ENCODE results near the gene CPA4.

CPA4 gene

DNA sequence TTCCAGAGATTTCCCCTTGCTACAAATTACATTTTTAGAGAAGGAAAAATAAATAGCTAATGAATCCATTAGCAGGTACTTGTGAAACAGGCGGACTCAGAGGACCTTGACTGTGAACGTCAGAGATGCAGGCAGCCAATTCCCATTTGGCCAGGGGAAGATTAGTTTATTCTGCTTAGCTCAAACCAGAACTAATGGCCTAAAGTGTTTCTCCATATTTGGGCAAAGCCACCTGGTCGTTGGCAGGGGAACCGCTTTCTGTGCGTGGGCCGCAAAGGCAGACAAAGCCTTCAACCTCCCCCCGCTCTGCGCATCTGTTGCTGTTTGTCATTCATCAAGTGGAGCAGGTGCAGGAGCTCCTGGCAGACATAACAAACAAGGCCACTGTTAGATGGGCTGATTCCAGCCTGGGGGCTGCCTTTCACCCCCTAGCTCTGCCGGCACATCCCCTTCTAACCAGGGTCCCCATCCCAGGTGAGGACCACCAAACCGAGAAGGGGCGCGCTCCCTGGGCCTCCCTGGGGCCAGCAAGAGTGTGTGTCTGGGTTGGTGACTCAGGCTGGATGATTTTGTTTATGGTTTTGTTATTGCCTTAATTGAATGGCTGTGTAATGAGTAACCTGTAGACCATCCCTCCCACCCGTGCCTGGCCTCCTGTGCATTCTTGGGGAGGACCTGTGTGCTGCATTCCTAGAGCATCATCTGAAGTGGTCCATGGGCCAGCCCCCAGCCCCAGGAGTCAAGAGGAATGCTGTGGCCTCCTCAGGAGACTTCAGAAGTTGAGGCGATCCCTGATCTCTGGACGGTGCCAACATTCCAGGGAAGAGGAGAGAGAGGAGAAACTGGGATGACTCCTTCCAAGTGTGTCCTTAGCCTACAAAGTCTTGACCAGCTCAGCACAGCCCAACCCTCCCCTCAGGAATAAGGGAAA lies 72.8 kb downstream of the CPA4 start:
- no peak for DNase-seq (ENCODE audit: low read depth)

DNA sequence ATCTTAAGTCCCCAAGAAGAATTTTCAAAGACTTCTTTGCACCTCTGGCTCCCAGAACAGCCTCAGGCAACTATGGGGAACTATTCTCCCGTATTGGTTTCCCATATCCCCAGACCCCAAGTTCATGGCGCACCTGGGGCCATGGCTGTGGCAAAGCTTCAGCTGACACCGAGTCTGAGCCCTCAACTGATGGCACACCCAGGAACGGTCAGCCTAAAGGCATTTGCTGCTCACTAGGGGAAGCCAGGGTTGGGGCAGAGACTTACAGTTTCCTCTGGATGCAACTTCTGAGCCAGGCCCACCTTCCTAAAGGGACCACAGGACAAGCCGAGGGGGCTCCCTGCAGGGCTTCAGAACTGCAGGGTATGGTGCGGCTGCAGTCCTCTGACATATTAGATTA lies 73.6 kb downstream of the CPA4 start:
- DNase-seq (ENCODE audit: low read depth), result no peak

DNA sequence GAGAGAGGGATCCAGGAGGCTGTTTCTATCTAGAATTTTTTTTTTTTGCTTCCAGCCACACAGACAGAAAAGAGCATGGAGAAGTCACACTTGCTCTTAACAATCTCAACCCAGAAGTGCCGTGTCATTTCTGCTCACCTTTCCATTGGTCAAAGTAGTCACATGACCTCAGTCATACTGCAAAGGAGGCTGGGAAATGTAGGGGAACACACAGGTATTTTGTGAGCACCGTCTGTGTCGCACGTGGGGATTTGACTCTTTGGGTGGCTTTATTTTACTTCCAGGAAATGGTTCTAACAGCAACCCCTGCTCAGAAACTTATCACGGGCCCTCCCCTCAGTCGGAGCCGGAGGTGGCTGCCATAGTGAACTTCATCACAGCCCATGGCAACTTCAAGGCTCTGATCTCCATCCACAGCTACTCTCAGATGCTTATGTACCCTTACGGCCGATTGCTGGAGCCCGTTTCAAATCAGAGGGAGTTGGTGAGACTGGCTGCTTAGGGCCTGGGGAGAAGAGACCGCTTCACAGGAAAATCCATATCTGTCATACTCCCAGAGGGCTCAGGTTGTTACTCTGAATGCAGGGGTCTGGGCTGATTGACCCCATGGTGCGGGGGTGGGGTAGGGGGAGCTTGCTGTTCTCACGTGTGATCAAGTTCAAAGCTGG lies 74.3 kb downstream of the CPA4 start:
- DNase-seq (ENCODE audit: low read depth), result no peak

DNA sequence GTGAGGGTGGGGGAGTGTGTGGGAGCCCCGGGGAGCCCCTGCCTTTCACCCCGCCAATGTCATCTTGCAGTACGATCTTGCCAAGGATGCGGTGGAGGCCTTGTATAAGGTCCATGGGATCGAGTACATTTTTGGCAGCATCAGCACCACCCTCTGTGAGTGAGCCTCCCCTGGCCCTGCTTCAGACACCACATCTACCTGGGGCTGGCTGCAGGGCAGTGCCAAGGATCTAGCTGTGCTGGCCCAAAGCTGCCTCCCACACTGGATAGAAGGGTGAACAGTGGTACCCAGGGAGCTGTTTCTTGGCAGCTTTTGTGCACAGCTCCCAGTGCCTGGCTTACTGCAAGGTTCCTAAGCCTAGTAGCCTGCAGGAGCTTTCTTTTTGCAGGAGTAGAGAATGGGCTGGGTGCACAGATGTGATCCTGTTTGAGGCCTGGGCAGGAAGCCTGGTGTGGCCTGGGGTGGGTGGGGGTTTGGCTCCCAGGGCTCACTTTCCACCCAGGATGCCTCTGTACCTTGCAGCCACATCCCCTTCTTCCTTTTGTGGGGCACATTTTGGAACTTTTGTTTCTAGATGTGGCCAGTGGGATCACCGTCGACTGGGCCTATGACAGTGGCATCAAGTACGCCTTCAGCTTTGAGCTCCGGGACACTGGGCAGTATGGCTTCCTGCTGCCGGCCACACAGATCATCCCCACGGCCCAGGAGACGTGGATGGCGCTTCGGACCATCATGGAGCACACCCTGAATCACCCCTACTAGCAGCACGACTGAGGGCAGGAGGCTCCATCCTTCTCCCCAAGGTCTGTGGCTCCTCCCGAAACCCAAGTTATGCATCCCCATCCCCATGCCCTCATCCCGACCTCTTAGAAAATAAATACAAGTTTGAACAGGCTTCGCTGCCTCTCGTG lies 75.1 kb downstream of the CPA4 start:
- DNase-seq (ENCODE audit: low read depth), result no peak

DNA sequence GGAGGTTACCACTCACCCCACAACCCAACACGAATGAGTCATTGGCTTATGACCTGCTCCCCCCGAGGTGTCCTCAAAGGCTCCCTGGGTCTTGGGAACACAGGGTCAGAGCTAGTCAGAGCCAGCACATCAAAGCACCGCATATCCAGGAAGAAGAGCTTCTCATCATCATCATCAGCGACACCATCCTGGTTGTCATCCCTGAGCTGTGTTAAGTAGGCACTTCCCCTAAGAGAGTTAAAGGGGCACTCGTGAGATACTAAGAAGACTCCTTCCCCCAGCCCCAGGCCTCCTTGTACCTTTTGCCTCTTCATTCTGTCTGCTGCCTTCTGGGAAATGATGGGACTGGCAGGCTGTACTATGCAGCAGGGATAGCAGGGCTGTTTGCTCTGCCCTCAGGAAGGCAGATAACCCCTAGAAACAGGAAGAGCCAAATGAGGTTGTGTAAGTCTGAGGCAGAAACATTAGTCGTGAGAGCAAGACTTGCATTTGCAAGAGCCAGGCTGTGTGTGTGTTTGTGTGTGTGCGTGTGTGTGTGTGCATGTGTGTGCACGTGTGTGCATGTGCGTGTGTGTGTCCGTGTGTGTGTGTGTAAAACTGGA lies 76.2 kb downstream of the CPA4 start:
- DNase-seq (ENCODE audit: low read depth), result no peak

DNA sequence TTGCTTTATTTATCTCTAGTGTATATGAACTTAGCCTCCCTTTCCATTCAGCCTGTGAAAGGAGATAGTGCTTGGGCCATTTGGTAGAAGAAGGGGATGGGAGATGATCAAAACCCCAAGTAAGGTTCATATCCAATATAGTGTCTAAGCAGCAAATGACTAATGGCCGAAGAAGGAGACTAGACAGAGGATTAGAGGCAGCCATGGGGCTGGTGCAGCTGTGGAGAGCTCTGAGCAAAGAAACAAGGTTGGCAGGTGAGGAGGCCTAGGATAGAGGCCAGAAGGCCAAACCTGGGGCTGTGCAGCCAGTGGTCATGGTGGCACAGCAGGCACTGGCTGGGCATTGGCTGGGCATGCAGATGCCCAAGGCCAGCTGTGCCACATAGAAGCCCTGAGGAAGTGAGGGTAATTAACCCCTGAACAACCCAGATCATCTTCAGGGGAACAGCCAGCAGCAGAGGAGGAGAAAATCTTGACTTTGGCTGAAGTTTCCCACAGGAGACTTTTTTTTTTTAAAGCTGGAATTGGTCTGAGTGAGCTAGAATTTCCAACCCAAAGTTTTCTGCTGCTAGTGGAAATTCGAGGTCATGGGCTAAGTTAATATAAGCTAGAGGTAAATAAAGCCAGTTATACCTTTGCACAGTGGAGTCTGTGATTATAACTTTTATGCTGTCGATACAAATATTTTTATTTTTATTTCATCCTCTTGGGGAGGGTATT lies 77.0 kb downstream of the CPA4 start:
- DNase-seq (ENCODE audit: low read depth), result no peak

DNA sequence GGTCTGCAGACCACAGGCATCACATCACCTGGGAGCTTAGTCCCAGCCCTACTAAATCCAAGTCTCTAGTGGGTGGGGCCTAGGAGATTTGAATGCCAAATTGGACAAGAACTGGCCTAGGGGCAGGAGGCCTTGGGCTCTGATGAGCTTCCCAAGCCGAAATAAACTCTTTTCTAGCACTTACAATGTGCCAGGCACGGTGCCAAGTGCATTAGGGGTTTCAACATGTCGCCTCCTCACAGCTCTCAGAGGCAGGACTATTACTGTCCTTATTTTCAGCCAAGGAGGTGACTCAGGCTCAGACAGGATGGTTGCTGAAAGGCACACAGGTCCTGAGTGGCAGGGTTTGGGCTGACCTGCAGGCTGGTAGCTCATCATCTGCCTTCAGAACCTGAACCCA lies 78.1 kb downstream of the CPA4 start:
- peak; percentile 36 for DNase-seq (ENCODE audit: low read depth)

DNA sequence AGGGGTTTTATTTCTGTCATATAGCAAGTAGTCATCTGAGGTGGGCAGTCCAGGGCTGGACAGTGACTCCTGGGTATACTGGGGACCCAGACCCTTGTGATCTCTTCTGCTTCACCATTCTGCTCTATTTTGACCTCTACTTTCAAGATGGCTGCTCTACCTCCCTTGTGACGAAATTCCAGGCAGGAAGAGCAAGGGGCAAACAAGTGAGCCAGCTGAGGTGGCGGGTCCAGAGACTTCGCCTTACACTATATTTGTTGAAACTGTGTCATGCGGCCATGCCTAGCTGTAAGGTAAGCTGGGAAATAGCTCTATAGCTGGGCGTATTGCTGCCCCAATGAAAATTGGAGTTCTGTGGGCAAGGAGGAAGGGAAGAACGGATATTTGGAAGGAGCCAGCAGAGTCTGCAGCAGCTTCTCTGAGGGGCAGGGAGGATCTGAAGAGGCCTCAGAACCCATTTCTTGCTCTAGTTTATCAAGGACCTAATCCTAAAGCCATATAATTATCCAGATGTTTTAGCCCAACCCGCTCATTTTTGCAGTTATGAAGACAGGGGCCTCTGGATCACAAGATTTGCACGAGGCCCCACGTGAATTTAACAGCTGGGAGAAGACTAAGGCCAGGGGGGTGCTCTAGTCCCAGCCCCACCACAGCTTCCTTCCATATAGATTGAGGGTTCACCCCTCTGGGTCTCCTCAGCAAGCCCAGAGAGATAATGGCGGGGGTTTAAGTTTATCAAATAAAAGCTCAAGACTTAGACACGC lies 79.6 kb downstream of the CPA4 start:
- DNase-seq (ENCODE audit: low read depth), result no peak
